Stimulated activated memory B cell treated with anti-CD40 and anti-IgM and Interleukin-4, amounts not matched to agents 10 μg/mL and 1 μg/mL and 100 μg/mL, for 72 hours (primary cell): Measurements from ENCODE around the gene UNC80.

Experiments used
- ATAC-seq: fragments of 150-1000 bp; cut with Tn5 transposase; 2 replicates; pipeline ENCODE4 v1.10.0; 2021
- H3K27ac Mint-ChIP-seq: one replicate; pipeline ENCODE4 v1.8.0; 2022; ENCODE audit warnings: mild to moderate bottlenecking, mixed read lengths
- H3K27me3 Mint-ChIP-seq: one replicate; pipeline ENCODE4 v1.8.0; 2022; ENCODE audit warnings: mixed read lengths
- H3K36me3 Mint-ChIP-seq: one replicate; pipeline ENCODE4 v1.8.0; 2022; ENCODE audit warnings: mixed read lengths
- H3K4me1 Mint-ChIP-seq: one replicate; pipeline ENCODE4 v1.8.0; 2022; ENCODE audit warnings: mixed read lengths
- H3K4me3 Mint-ChIP-seq: one replicate; pipeline ENCODE4 v1.8.0; 2022; ENCODE audit warnings: mild to moderate bottlenecking, moderate library complexity, mixed read lengths
- H3K9me3 Mint-ChIP-seq: one replicate; pipeline ENCODE4 v1.8.0; 2022; ENCODE audit warnings: mixed read lengths

The UNC80 gene

GRCh38 chr2:209998596-209998995 is 227.0 kb downstream of the UNC80 start:
- Mint-ChIP-seq H3K4me1 (peaks cover 8% of the 10 kb centered on the region), H3K36me3 (no peaks in the 10 kb centered on the region), H3K27me3 (no peaks in the 10 kb centered on the region), H3K9me3 (no peaks in the 10 kb centered on the region), H3K27ac (no peak overlapping the region), H3K4me3 (no peak overlapping the region)
- no peak for ATAC-seq

GRCh38 chr2:210000464-210001324 is 229.1 kb downstream of the UNC80 start:
- H3K27me3 Mint-ChIP-seq: no peaks in the 10 kb centered on the region
- no peak for ATAC-seq
- no peaks in the 10 kb centered on the region for H3K36me3 Mint-ChIP-seq
- no peak overlapping the region for H3K27ac Mint-ChIP-seq
- H3K4me3 Mint-ChIP-seq: no peak overlapping the region
- no peaks in the 10 kb centered on the region for H3K9me3 Mint-ChIP-seq
- peaks cover 25% of the 10 kb centered on the region for H3K4me1 Mint-ChIP-seq

GRCh38 chr2:210002158-210003157 is 230.8 kb downstream of the UNC80 start, which contains the start of gene RPE:
RPE (plus strand) TSS chr2:210002638; CDS start chr2:210002662, 24 bp downstream.
- peaks cover 9% of the 10 kb centered on the region for H3K36me3 Mint-ChIP-seq
- H3K27ac Mint-ChIP-seq: peak within 1 kb of the TSS; percentile 78
- ATAC-seq: peak; percentile 100
- H3K9me3 Mint-ChIP-seq: no peaks in the 10 kb centered on the region
- H3K4me3 Mint-ChIP-seq: peak within 1 kb of the TSS; percentile 81
- peaks cover 43% of the 10 kb centered on the region for H3K4me1 Mint-ChIP-seq
- no peaks in the 10 kb centered on the region for H3K27me3 Mint-ChIP-seq

GRCh38 chr2:210003359-210003758 is 231.7 kb downstream of the UNC80 start:
- H3K36me3 Mint-ChIP-seq: peaks cover 18% of the 10 kb centered on the region
- no peak for ATAC-seq
- peak overlapping the region; percentile 78 for H3K27ac Mint-ChIP-seq
- peaks cover 52% of the 10 kb centered on the region for H3K4me1 Mint-ChIP-seq
- no peaks in the 10 kb centered on the region for H3K27me3 Mint-ChIP-seq
- no peaks in the 10 kb centered on the region for H3K9me3 Mint-ChIP-seq
- peak overlapping the region; percentile 81 for H3K4me3 Mint-ChIP-seq

GRCh38 chr2:210004881-210005280 is 233.2 kb downstream of the UNC80 start:
- Mint-ChIP-seq H3K27me3 (no peaks in the 10 kb centered on the region), H3K27ac (no peak overlapping the region), H3K4me1 (peaks cover 62% of the 10 kb centered on the region), H3K36me3 (peaks cover 25% of the 10 kb centered on the region), H3K4me3 (no peak overlapping the region), H3K9me3 (no peaks in the 10 kb centered on the region)
- ATAC-seq: no peak

- Mint-ChIP-seq H3K9me3 (no peaks in the 10 kb centered on the region), H3K27ac (peak overlapping the region; percentile 6), H3K4me3 (no peak overlapping the region), H3K4me1 (peaks cover 56% of the 10 kb centered on the region), H3K27me3 (no peaks in the 10 kb centered on the region), H3K36me3 (peaks cover 39% of the 10 kb centered on the region)
- no peak for ATAC-seq
Measured at GRCh38 chr2:210007895-210008294, 236.3 kb downstream of the UNC80 start.

- Mint-ChIP-seq H3K4me1 (peaks cover 54% of the 10 kb centered on the region), H3K36me3 (peaks cover 39% of the 10 kb centered on the region), H3K27me3 (no peaks in the 10 kb centered on the region), H3K4me3 (no peak overlapping the region), H3K9me3 (no peaks in the 10 kb centered on the region), H3K27ac (no peak overlapping the region)
- no peak for ATAC-seq
Measured at GRCh38 chr2:210009126-210009525, 237.5 kb downstream of the UNC80 start.

- H3K36me3 Mint-ChIP-seq: peaks cover 43% of the 10 kb centered on the region
- no peak for ATAC-seq
- H3K27me3 Mint-ChIP-seq: no peaks in the 10 kb centered on the region
- H3K4me3 Mint-ChIP-seq: no peak overlapping the region
- peaks cover 47% of the 10 kb centered on the region for H3K4me1 Mint-ChIP-seq
- H3K9me3 Mint-ChIP-seq: no peaks in the 10 kb centered on the region
- no peak overlapping the region for H3K27ac Mint-ChIP-seq
Measured at GRCh38 chr2:210009896-210010295, 238.3 kb downstream of the UNC80 start.

GRCh38 chr2:210020138-210020537 is 248.5 kb downstream of the UNC80 start:
- no peaks in the 10 kb centered on the region for H3K27me3 Mint-ChIP-seq

GRCh38 chr2:210022824-210023223 is 251.2 kb downstream of the UNC80 start:
- Mint-ChIP-seq H3K9me3 (no peaks in the 10 kb centered on the region), H3K27ac (no peak overlapping the region), H3K4me3 (no peak overlapping the region), H3K4me1 (no peaks in the 10 kb centered on the region), H3K27me3 (no peaks in the 10 kb centered on the region), H3K36me3 (peaks cover 33% of the 10 kb centered on the region)
- no peak for ATAC-seq

More at GRCh38 chr2:210020138-210020537, 248.5 kb downstream of the UNC80 start:
- Mint-ChIP-seq H3K4me1 (peaks cover 3% of the 10 kb centered on the region), H3K36me3 (peaks cover 32% of the 10 kb centered on the region), H3K27ac (no peak overlapping the region), H3K9me3 (no peaks in the 10 kb centered on the region), H3K4me3 (no peak overlapping the region)
- no peak for ATAC-seq

GRCh38 chr2:210027608-210028007 is 256.0 kb downstream of the UNC80 start:
- Mint-ChIP-seq H3K4me3 (no peak overlapping the region), H3K9me3 (no peaks in the 10 kb centered on the region), H3K27me3 (no peaks in the 10 kb centered on the region), H3K4me1 (no peaks in the 10 kb centered on the region), H3K27ac (no peak overlapping the region), H3K36me3 (peaks cover 29% of the 10 kb centered on the region)
- ATAC-seq: no peak

- peaks cover 24% of the 10 kb centered on the region for H3K36me3 Mint-ChIP-seq
- H3K4me1 Mint-ChIP-seq: no peaks in the 10 kb centered on the region
- no peak overlapping the region for H3K27ac Mint-ChIP-seq
- no peak overlapping the region for H3K4me3 Mint-ChIP-seq
- ATAC-seq: no peak
- no peaks in the 10 kb centered on the region for H3K27me3 Mint-ChIP-seq
- H3K9me3 Mint-ChIP-seq: no peaks in the 10 kb centered on the region
Measured at GRCh38 chr2:210028178-210028577, 256.5 kb downstream of the UNC80 start.

- Mint-ChIP-seq H3K27ac (no peak overlapping the region), H3K36me3 (peaks cover 6% of the 10 kb centered on the region), H3K9me3 (peaks cover 3% of the 10 kb centered on the region), H3K4me1 (peaks cover 6% of the 10 kb centered on the region), H3K4me3 (no peak overlapping the region), H3K27me3 (no peaks in the 10 kb centered on the region)
- no peak for ATAC-seq
Measured at GRCh38 chr2:210034087-210034683, 262.6 kb downstream of the UNC80 start.

GRCh38 chr2:210035679-210036078 is 264.0 kb downstream of the UNC80 start:
- H3K4me1 Mint-ChIP-seq: peaks cover 6% of the 10 kb centered on the region
- no peaks in the 10 kb centered on the region for H3K27me3 Mint-ChIP-seq
- no peak overlapping the region for H3K4me3 Mint-ChIP-seq
- peaks cover 3% of the 10 kb centered on the region for H3K9me3 Mint-ChIP-seq
- no peak for ATAC-seq
- H3K36me3 Mint-ChIP-seq: peaks cover 6% of the 10 kb centered on the region
- H3K27ac Mint-ChIP-seq: no peak overlapping the region

- H3K4me3 Mint-ChIP-seq: no peak overlapping the region
- H3K27me3 Mint-ChIP-seq: no peaks in the 10 kb centered on the region
- peaks cover 3% of the 10 kb centered on the region for H3K9me3 Mint-ChIP-seq
- no peak overlapping the region for H3K27ac Mint-ChIP-seq
- ATAC-seq: no peak
- H3K4me1 Mint-ChIP-seq: peaks cover 6% of the 10 kb centered on the region
- peaks cover 6% of the 10 kb centered on the region for H3K36me3 Mint-ChIP-seq
Measured at GRCh38 chr2:210038078-210038477, 266.4 kb downstream of the UNC80 start.
